Type B pancreatic cell (in vitro differentiated cells): ENCODE data around the gene SPATA24. TPM values are rescaled to one million over a fixed set of nuclear protein-coding genes. Genes with fewer than 3 reads are reported as not detected.
"Not testable (repeated sequence)": the region's sequence is repeated elsewhere in the genome, so short reads cannot be mapped to it uniquely, and the experiment has no call there.

Experiments used
- DNase-seq: peaks from one replicate; pipeline ENCODE4 v3.0.0; 2021; ENCODE audit warnings: mixed read lengths; ENCODE audit not compliant: unreplicated experiment; ENCODE audit errors: extremely low spot score
- H3K27ac Mint-ChIP-seq: 2 replicates; pipeline ENCODE4 v1.8.0; 2021; ENCODE audit warnings: mild to moderate bottlenecking, mixed read lengths
- H3K27me3 Mint-ChIP-seq: 2 replicates; pipeline ENCODE4 v1.8.0; 2021; ENCODE audit warnings: mixed read lengths
- H3K36me3 Mint-ChIP-seq: 2 replicates; pipeline ENCODE4 v1.8.0; 2021; ENCODE audit warnings: mixed read lengths
- H3K4me1 Mint-ChIP-seq: one replicate; pipeline ENCODE4 v1.8.0; 2021; ENCODE audit warnings: mixed read lengths; ENCODE audit not compliant: unreplicated experiment
- H3K4me3 Mint-ChIP-seq: 2 replicates; pipeline ENCODE4 v1.8.0; 2021; ENCODE audit warnings: mild to moderate bottlenecking, mixed read lengths
- H3K9me3 Mint-ChIP-seq: 2 replicates; pipeline ENCODE4 v1.8.0; 2021; ENCODE audit warnings: mixed read lengths
- CTCF ChIP-seq: fragments of 200-600 bp; sonication (generic); conservative IDR thresholded peaks from 2 replicates; pipeline ENCODE4 v1.5.0; 2021; ENCODE audit warnings: antibody characterized with exemption, mild to moderate bottlenecking
- total RNA-seq: library from RNA; stranded (reverse); gene quantifications from 2 replicates; pipeline ENCODE4 v1.2.1, GENCODE V29; 2021; ENCODE audit warnings: low replicate concordance

SPATA24 gene
- total RNA-seq, 1 donor from 2014 or later: 7.1 TPM

GRCh38 chr5:139414581-139415130 lies 10.8 kb upstream of the SPATA24 start:
- Mint-ChIP-seq H3K9me3 (no peaks in the 10 kb centered on the region), H3K4me3 (no peak overlapping the region), H3K4me1 (peaks cover 3% of the 10 kb centered on the region), H3K27me3 (no peaks in the 10 kb centered on the region), H3K27ac (no peak overlapping the region), H3K36me3 (peaks cover 3% of the 10 kb centered on the region)
- DNase-seq: no peak
- TF ChIP-seq CTCF: no peak

- TF ChIP-seq CTCF: no peak
Measured at GRCh38 chr5:139413963-139414362, 10.1 kb upstream of the SPATA24 start.

GRCh38 chr5:139413153-139413552 lies 9.3 kb upstream of the SPATA24 start:
- H3K9me3 Mint-ChIP-seq: no peaks in the 10 kb centered on the region
- TF ChIP-seq CTCF: no peak
- no peak overlapping the region for H3K4me3 Mint-ChIP-seq
- no peaks in the 10 kb centered on the region for H3K27me3 Mint-ChIP-seq
- peaks cover 3% of the 10 kb centered on the region for H3K36me3 Mint-ChIP-seq
- peaks cover 3% of the 10 kb centered on the region for H3K4me1 Mint-ChIP-seq
- H3K27ac Mint-ChIP-seq: no peak overlapping the region
- DNase-seq: no peak

More at GRCh38 chr5:139413963-139414362, 10.1 kb upstream of the SPATA24 start:
- Mint-ChIP-seq H3K27ac (no peak overlapping the region), H3K27me3 (no peaks in the 10 kb centered on the region), H3K9me3 (no peaks in the 10 kb centered on the region), H3K4me3 (no peak overlapping the region), H3K36me3 (peaks cover 3% of the 10 kb centered on the region), H3K4me1 (peaks cover 3% of the 10 kb centered on the region)
- DNase-seq: no peak

- Mint-ChIP-seq H3K27ac (no peak overlapping the region), H3K27me3 (no peaks in the 10 kb centered on the region), H3K9me3 (no peaks in the 10 kb centered on the region), H3K36me3 (peaks cover 6% of the 10 kb centered on the region), H3K4me1 (peaks cover 11% of the 10 kb centered on the region), H3K4me3 (no peak overlapping the region)
- TF ChIP-seq CTCF: no peak
- no peak for DNase-seq
Measured at GRCh38 chr5:139410993-139411828, 7.3 kb upstream of the SPATA24 start.

- Mint-ChIP-seq H3K27me3 (no peaks in the 10 kb centered on the region), H3K4me1 (peaks cover 11% of the 10 kb centered on the region), H3K36me3 (peaks cover 6% of the 10 kb centered on the region), H3K4me3 (no peak overlapping the region), H3K9me3 (no peaks in the 10 kb centered on the region), H3K27ac (no peak overlapping the region)
- no peak for TF ChIP-seq CTCF
- no peak for DNase-seq
Measured at GRCh38 chr5:139410121-139410992, 6.5 kb upstream of the SPATA24 start.

- peaks cover 14% of the 10 kb centered on the region for H3K4me1 Mint-ChIP-seq
- not testable (repeated sequence) for H3K27me3 Mint-ChIP-seq, DNase-seq, H3K9me3 Mint-ChIP-seq, H3K27ac Mint-ChIP-seq, H3K36me3 Mint-ChIP-seq, H3K4me3 Mint-ChIP-seq
Measured at GRCh38 chr5:139409116-139409515, 5.2 kb upstream of the SPATA24 start.
